HL-60 (cell line): Measurements from ENCODE around the gene ZFAND6.

ENCODE experiments used
- CTCF ChIP-seq: IDR thresholded peaks from one replicate; pipeline ENCODE4 v1.5.1; 2011; ENCODE audit warnings: low read length, control low read depth, inconsistent platforms; ENCODE audit not compliant: insufficient read depth
- GABPA ChIP-seq: IDR thresholded peaks from 2 replicates; pipeline ENCODE4 v1.6.1; 2012; ENCODE audit warnings: low read depth
- POLR2AphosphoS5 ChIP-seq: IDR thresholded peaks from 2 replicates; pipeline ENCODE4 v1.6.1; 2012; ENCODE audit warnings: low read depth
- REST ChIP-seq: IDR thresholded peaks from 2 replicates; pipeline ENCODE4 v1.6.1; 2012; ENCODE audit warnings: low read depth; ENCODE audit not compliant: insufficient replicate concordance
- SPI1 ChIP-seq: IDR thresholded peaks from 2 replicates; pipeline ENCODE4 v1.6.1; 2012; ENCODE audit warnings: low read depth, mild to moderate bottlenecking, borderline replicate concordance

GRCh38 chr15:80010131-80010673, 49.3 kb upstream of the ZFAND6 start:
- TF ChIP-seq CTCF (no peak), POLR2AphosphoS5 (no peak), REST (no peak), SPI1 (no peak), GABPA (no peak)
